Stimulated activated CD4-positive, alpha-beta T cell treated with anti-CD3 and anti-CD28 coated beads, Interleukin-2, amount 100 ng/mL, for 24 hours (primary cell): ENCODE results near the gene UQCC2.

Source experiments
- DNase-seq, 2 donors: peaks; one replicate each; pipeline ENCODE4 v3.0.0-alpha.2; 2020

Gene UQCC2

DNA sequence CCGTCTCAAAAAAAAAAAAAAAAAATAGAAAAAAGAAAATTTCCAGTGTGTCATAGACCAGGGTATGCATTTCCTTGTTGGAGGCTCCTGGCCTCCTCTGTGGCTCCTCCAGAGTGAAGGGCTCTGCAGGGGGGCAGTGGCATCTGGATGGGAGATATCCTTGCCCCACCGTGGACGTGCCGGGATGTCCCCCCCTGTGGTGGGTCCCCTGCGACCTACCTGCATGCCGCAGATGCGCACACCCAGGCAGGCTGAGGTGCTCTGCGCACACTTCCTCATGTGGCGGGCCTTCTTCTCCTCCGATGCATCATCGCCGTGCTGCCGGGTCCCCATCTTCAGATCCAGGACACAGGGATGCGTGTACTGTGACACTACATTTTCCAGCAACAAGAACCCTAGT, 13.7 kb upstream of the UQCC2 start:
- DNase-seq = no peak

DNA sequence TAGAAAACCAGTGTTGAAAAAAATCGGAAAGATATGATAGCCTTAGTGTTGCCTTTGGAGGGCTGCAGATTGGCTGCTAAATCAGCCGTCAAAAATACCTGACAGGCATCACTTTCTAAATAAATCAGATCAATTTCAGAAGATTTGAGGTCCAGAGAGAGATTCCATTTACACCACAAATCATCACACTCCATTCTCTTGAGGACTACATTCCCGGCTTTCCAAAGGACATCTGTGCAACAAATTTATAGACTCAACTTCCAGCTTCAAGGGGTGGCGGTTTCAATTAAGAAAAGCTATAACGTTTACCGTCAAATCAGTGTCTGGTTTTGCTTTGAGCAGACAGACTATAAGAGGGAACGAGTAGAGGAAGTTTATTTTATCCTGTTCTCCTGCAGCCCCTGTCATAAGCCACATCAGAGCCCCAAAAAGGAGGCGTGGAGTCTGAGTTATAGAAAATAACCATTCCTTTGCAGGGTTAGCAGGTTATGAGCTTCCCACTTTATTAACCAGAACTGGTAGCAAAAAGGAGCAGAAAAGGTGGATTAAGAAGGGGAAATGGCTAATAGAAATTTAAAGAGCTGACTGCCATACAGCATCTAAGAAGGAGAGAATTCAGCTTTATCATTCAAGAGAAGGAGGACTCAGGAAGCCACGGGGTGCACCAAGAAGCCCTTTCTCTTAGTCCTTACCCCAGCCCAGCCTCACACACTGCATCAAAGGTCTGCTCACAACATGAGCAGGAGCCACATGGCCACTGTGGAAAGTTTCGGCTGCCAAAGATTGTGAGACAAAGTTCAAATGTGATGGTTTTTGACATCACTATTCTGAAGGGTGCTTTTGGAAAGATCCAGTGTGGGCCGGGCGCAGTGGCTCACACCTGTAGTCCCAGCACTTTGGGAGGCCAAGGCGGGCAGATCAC, 12.9 kb upstream of the UQCC2 start:
- DNase-seq = peak in 1 of 2 donors; percentile 11

GRCh38 chr6:33723371-33724085, 12.0 kb upstream of the UQCC2 start:
- no peak for DNase-seq

DNA sequence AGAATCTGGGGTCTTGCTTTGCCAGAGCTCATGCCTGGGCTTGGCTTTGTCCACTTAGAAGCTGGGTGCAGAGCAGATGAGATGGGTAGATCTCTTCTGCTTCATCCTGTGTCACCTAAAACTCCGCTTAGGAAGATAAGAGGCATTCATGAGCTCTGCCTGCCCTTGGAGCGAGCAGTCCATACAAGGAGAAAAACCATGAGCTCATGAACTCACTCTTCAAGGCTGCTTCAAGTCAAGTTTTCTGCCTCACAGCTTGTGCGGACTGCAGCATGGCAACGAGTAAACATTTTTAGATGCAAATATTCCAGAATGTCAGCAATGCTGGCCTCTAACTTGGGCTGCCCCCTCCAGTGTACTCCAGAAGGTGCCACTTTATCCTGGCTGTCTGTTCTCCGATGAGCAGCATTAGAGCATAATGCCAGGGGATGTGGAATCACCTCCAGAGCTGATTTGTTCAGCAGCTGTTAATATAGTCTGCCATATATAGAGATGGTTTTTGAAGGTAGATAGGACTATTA, 10.7 kb upstream of the UQCC2 start:
- no peak for DNase-seq

DNA sequence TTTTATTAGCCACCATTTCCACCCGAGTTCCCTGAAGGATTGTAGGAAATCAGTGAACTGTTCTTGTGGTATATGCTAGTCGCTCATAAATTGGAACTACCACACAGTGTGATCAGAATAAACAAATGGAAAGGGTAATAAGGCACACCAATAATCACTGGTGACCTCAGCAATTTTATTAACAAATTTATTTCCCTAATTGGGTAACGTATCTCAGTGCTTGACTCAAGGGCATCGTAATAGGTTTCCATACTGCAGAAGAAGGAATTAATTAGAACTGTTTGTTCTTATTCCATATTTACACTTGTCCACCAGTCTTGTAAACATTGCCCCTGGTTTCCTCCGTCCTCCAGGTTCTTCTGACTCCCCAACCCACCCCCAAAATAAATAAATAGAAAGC, 10.0 kb upstream of the UQCC2 start:
- no peak for DNase-seq

GRCh38 chr6:33720998-33721397, 9.5 kb upstream of the UQCC2 start:
- DNase-seq = no peak

DNA sequence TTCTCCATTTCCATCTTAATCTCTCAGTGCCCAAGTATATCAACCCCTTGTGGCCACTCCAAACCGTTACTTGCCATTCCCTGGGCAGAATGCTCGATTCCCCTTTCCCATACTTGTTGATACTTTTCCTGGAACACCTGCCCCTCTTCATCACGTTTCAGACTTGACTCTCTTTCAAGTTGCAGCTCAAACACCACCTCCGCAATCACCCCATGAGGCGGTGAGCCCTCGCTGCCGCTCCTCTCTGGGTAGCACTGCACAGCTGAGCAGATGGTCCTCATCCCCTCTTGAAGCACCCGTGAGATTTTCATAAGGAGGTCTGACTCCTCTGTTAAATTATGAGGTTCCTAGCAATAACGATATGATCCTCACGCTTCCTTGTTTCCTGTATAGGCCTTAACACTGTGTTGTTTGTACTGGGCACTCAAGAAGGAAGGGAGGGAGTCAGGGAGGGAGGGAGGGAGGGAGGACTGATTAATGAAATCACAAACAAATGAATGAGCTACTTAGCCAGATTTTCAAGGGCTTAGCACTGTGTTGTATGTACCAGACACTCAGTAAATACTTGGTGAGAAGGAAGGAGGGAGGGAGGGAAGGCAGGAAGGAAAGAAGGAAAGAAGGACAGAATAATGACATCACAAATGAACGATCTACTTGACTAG, 8.0 kb upstream of the UQCC2 start:
- no peak for DNase-seq

DNA sequence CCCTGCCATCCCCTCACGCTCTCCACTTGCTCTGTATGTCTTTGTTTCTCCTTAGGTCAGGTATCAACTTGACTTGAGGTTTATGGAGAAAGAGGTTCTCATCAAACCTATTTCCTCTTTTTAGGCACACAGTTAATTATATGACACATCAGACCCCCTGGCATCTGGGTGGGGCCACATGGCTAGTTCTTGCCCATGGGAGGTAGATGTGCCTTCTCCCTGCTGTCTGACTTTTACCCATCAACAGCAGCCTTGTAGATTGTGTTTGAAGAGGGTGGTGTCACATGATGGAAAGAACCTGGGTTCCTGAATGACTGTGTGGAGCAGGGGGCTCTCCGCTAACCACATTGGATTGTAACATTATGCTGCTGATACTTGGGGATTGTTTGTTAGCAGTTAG, 7.2 kb upstream of the UQCC2 start:
- no peak for DNase-seq

DNA sequence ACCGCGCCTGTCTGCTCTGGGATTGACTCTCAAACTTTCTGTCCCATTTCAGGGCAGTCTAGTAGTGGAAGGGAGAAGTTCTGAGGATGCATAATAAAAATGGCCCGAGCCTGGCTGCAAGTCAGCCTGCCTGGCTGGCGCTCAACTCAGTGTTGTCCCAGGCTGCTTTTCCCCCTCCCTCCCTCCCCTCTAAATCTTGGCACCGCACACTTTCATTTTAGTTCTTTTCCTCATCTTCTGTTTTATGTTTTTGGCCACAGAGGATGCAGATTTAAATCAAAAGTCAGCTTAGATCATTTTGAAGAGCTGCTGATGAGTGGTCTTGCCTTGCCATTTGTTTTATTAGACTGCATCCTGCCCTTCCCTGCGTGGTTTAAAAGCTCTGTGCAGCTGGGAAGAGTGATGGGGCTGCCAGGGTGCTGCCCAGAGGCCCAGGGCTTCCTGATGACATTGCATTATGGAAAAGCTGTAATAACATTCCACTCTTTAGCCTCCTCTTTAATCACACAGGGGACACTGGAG, 6.5 kb upstream of the UQCC2 start:
- no peak for DNase-seq

DNA sequence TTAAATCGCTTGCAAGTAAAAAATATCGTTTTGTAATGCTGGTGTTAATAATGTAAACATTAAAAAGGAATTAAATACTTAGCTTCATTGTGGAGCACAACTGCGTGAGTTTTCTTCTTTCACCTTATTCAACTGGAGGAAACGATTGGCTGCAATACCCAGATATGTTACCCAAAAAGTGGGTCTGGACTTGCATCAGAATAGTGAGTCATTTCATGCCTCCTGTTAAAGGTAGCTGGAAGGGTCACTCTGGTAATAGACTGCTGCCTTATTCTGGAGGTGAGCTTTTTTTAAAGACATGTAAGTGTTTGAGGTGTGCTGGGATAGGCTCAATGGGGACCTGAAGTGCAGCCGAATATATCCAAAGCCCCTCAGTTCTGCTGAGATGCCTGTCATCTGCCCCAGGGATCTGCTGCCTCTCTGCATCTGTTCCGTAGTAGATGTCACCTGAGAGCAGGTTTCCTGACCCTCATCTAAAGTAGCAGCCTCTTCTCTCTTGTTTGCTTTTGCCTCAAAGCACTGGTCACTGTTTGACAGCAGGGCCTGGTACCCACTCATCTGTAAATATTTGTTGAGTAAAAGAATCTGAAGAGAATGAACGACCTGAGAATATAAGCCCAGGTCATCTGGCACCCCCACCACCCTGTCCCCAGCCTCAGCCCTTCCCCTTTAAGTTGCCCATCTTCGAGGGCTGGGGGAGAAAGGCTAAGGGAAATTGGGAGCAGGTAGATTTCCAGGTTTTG, 5.6 kb upstream of the UQCC2 start:
- no peak for DNase-seq

DNA sequence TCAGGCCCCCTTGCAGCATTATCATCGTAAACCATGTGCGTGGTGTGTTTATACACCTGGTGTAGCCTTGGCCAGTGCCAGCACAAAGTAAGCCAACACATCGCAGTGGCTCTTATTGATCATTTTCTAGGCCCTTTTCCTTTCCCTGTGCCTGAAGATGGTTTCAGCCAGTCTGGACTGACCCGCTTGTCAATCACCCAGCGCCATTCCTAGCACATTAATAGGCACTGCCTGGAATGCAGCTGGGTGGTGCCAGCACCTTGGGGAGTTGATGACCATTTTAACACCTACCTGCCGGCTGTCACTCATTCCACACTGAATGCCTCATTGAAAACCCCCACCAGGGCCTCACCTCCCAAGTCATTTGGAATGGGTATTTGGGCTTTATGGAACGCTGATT, 4.9 kb upstream of the UQCC2 start:
- DNase-seq = no peak

GRCh38 chr6:33714385-33715040, 3.0 kb upstream of the UQCC2 start:
- DNase-seq = no peak

DNA sequence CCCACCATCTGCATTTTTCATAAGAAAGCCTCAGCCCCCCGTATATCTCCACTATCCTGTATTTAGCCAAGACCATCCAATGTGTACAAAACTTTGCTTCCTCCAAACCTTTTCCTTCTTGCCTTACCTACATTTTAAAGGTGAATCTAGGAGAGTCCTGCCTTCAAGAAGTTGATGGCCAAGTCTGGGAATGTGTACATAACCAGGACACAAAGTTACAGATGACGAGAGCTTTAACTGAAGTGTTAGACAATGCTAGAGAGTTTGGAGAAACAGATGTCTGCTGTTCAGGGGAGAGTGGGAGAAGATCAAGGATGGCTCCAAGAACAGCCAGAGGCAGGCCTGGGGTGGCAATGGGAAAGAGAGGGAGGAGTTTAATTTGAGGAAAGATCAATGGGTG, 2.3 kb upstream of the UQCC2 start:
- no peak for DNase-seq

GRCh38 chr6:33712914-33713313, 1.4 kb upstream of the UQCC2 start:
- no peak for DNase-seq

DNA sequence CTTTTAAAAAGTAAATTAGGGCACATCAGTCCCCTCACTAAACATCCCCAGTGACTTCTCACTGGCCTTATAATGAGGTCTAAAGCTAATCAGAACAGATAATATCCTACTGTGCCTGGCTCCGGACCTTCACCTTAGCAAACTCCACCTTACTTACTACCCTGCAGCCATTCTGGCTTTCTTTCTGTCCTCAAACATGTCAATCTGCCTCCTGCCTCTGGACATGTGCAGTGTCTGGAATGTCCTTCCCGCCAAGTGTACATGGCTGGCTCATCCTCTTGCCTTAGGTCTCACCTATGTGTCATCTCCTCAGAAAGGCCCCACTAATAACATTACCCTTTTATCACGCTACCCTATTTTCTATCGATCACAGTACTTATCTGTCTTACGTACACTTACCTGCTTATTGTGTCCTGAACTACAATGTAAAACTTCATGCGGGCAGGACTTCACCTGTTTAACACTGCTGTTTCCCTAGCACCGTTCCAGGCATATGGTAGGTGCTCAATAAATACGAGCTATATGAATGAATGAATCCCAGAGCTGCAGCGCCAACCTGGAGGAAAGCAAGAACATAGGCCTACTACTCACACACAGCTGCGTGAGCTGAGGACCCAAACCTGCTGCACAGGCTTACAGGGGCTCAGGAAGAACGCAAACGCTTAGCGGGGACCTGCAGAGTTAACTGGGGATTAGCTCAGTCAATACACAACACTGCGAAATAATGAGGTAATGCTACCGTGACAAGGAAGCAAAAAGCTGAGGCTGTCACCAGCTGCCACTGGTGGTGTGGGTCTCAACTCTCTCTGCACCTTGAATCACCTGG, 991 bp downstream of the UQCC2 start:
- no peak for DNase-seq

DNA sequence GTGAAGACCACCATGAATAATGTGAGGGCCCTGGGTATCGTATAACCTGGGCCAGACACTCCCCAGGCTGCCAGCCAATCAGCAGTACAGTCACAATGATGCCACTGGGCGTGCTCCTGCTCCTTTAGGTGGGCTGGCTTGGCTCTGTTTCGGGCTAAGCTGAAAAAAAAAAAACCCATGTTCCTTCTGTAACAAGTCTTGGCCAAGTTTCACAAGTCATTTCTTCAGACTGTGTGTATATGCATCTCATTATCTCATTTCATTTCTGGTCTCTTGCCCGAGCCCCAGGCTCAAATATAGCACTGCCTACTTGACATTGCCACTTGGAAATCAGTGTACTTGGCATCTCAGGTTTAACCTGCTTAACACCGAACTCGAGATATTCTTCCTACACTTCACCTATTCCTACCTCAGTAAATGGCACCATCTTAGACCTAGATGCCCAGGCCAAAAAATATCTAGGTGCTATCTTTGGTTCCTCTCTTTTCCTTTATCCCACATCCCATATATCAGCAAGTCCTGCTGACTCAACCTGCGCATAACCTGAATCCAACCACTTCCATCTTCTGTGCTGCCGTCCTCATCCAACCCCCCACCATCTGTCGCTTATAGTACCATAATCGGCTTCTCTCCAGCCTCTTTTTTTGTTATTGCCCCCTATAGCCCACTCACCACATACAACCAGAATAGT, 1.8 kb downstream of the UQCC2 start:
- DNase-seq = no peak

GRCh38 chr6:33708516-33709204, 2.8 kb downstream of the UQCC2 start:
- no peak for DNase-seq

GRCh38 chr6:33707771-33708170, 3.7 kb downstream of the UQCC2 start:
- no peak for DNase-seq

DNA sequence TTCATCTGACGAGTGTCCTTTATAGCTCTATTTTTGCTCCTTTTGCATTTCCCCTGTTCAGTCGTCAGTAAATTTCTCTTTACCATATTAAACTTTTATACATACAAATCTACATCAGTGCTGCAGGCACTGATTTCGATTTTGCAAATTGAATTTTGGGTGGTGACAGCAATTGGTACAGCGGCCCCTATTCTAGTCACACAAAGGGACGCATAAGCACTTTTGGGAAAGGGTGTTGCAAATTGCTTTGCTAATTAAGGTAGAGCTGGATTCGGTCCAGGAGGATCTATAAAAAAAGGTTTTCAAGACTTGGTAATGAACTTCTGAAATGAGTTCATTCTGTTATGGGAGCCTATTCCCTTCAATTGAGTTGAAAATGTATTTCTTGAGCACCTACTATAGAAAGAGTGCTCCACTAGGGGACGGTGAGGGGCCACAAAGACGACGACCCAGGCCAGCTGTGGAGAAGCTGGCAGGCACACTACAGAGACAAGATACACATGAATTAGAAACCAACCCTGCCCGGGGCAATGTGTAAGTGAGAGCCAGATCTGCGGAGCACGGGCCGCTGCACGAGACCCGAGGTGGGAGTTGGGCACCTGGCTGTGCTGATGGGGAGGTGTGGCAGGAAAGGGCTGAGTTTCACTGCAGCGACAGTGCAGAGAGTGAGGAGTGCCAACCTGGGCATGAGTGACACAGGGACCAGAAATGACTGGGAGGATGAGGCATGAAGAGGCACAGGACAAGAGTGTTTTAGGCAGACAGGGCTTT, 5.4 kb downstream of the UQCC2 start:
- DNase-seq = no peak
